Right atrium auricular region (tissue), 2 donors: ENCODE results near the gene SLC39A11. TPM values are rescaled to one million over a fixed set of nuclear protein-coding genes. Genes with fewer than 3 reads are reported as not detected.

Source experiments
- DNase-seq: peaks from one replicate; pipeline ENCODE4 v3.0.0-alpha.2; 2019; ENCODE audit warnings: low spot score
- H3K27ac ChIP-seq, 2 donors: fragments of 200-600 bp; sonication (generic); 1 replicate in 1 of 2; 2 replicates in 1 of 2; pipeline ENCODE4 v1.5.1; 2016 to 2019
- H3K27me3 ChIP-seq, 2 donors: fragments of 200-600 bp; sonication (generic); one replicate each; pipeline versions ENCODE4 v1.5.1 to v1.6.0; 2017 to 2019
- H3K36me3 ChIP-seq: fragments of 200-600 bp; sonication (generic); one replicate; pipeline ENCODE4 v1.5.1; 2016
- H3K4me1 ChIP-seq, 2 donors: fragments of 200-600 bp; sonication (generic); one replicate each; pipeline versions ENCODE4 v1.5.1 to v1.6.0; 2017 to 2019
- H3K4me3 ChIP-seq, 2 donors: fragments of 200-600 bp; sonication (generic); 1 replicate in 1 of 2; 2 replicates in 1 of 2; pipeline ENCODE4 v1.5.1; 2017 to 2019; ENCODE audit warnings: mild to moderate bottlenecking in 1 of 2, moderate library complexity in 1 of 2
- H3K9me3 ChIP-seq, 2 donors: fragments of 200-600 bp; sonication (generic); one replicate each; pipeline ENCODE4 v1.5.1; 2019
- total RNA-seq, 2 donors: library from RNA; depleted of rRNA; stranded (reverse); fragments of >200 nt; gene quantifications; one replicate each; pipeline ENCODE4 v1.1.0, GENCODE V29; 2016
- TF ChIP-seq, protein P1 (sequence below), 2 donors: fragments of 200-600 bp; sonication (generic); IDR thresholded peaks; one replicate each; pipeline ENCODE4 v1.5.1; 2019; ENCODE audit warnings: antibody characterized with exemption in 2 of 2

Gene SLC39A11
- total RNA-seq, 2 donors from 2014 or later: 7.4 to 15.5 TPM

DNA sequence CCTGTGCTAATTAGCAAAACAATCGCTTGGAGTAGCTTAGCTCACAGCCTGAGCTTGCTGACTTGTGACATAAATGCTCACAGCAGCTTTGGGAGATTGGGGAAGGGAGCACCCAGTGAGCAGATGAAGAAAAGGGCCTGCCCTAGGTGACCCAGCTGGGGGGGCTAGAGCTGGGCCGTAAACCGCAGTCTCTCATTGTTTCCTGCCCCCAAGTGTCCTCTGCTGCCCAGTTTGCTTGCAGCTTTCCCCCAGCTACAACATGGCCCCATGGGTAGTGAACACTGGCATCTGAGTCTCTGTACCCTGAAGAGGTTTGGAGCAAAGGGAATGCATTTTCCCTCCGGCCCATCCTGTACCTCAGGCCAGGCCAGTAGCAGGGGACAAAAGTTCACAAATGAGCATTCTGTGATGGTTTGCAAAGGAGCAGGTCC is 349.4 kb downstream of the SLC39A11 start:
- Histone ChIP-seq H3K27me3 (no peaks in the 10 kb centered on the region), H3K4me3 (no peak overlapping the region), H3K36me3 (no peaks in the 10 kb centered on the region), H3K4me1 (no peaks in the 10 kb centered on the region), H3K27ac (no peak overlapping the region), H3K9me3 (no peaks in the 10 kb centered on the region)
- no peak for DNase-seq
- TF ChIP-seq, protein P1, sequence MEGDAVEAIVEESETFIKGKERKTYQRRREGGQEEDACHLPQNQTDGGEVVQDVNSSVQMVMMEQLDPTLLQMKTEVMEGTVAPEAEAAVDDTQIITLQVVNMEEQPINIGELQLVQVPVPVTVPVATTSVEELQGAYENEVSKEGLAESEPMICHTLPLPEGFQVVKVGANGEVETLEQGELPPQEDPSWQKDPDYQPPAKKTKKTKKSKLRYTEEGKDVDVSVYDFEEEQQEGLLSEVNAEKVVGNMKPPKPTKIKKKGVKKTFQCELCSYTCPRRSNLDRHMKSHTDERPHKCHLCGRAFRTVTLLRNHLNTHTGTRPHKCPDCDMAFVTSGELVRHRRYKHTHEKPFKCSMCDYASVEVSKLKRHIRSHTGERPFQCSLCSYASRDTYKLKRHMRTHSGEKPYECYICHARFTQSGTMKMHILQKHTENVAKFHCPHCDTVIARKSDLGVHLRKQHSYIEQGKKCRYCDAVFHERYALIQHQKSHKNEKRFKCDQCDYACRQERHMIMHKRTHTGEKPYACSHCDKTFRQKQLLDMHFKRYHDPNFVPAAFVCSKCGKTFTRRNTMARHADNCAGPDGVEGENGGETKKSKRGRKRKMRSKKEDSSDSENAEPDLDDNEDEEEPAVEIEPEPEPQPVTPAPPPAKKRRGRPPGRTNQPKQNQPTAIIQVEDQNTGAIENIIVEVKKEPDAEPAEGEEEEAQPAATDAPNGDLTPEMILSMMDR (IDR thresholded peaks at IDR 0.05): no peak

DNA sequence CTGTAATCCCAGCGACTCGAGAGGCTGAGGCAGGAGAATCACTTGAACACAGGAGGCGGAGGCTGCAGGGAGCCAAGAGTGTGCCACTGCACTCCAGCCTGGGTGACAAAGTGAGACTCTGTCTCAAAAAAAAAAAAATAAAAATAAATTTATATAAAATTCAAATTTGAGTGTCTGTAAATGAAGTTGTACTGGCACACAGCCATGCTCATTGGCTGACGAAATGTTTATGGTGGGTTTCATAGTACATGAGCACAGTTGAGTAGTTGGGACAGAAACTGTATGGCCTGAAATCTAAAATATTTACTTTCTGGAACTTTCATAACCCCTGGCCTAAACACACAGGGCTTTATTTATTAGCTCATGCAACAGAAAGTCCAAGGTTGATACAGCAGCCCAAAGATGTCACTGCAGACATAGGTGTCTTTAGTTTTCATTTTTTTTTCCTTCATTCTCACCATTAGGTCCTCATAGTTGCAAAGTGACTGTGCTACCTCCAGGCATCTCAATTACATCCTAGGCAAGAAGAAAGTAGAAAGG is 355.3 kb downstream of the SLC39A11 start:
- H3K4me3 ChIP-seq: no peak overlapping the region

DNA sequence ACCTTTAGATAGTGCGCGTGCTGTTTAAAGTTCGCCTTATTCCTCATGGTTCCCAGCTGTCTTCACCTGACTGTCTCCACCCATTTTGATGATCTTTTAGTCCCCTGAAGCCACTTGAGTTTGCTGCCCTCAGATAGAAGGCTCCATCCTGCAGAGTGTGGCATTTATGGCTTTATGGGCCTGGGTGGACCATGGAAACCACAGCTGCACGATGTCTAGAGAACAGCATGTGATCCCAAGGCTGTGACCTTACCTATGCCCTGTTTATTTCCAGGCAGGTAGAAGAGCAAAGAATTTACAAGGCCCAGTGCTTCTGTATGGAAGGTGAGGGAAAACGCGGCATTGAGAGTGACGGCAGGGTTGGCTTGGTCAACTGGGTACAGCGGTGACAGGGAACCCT is 356.9 kb downstream of the SLC39A11 start:
- Histone ChIP-seq H3K4me1 (no peaks in the 10 kb centered on the region), H3K27me3 (no peaks in the 10 kb centered on the region), H3K36me3 (no peaks in the 10 kb centered on the region), H3K4me3 (no peak overlapping the region), H3K27ac (no peak overlapping the region), H3K9me3 (no peaks in the 10 kb centered on the region)
- DNase-seq: no peak
- TF ChIP-seq, protein P1 (IDR thresholded peaks at IDR 0.05): no peak

More for the DNA sequence above, 355.3 kb downstream of the SLC39A11 start:
- TF ChIP-seq, protein P1 (IDR thresholded peaks at IDR 0.05): no peak
- no peak for DNase-seq
- no peaks in the 10 kb centered on the region for H3K4me1 ChIP-seq
- no peak overlapping the region for H3K27ac ChIP-seq
- no peaks in the 10 kb centered on the region for H3K27me3 ChIP-seq
- H3K36me3 ChIP-seq: no peaks in the 10 kb centered on the region
- H3K9me3 ChIP-seq: no peaks in the 10 kb centered on the region

DNA sequence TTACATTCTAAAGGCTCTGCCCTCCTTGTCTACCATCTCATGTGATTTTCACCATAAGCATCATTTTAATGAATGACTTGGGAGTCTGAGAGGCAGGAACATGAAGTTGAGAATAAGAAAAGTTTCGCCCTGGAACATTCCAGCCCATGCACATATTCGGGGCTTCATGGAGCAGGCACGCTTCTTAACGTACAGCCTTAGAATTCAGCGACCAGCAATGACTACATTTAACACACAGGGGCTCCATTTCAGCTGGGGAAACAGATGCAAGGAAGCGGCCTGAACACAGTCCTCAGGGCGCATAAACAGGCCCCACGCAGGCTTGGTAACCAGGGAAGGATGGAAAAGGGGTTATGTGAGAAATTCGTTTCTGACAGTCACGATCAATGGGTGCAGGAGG is 357.4 kb downstream of the SLC39A11 start:
- Histone ChIP-seq H3K9me3 (no peaks in the 10 kb centered on the region), H3K4me1 (no peaks in the 10 kb centered on the region), H3K36me3 (no peaks in the 10 kb centered on the region), H3K27me3 (no peaks in the 10 kb centered on the region), H3K4me3 (no peak overlapping the region), H3K27ac (no peak overlapping the region)
- DNase-seq: no peak
- TF ChIP-seq, protein P1 (IDR thresholded peaks at IDR 0.05): no peak

DNA sequence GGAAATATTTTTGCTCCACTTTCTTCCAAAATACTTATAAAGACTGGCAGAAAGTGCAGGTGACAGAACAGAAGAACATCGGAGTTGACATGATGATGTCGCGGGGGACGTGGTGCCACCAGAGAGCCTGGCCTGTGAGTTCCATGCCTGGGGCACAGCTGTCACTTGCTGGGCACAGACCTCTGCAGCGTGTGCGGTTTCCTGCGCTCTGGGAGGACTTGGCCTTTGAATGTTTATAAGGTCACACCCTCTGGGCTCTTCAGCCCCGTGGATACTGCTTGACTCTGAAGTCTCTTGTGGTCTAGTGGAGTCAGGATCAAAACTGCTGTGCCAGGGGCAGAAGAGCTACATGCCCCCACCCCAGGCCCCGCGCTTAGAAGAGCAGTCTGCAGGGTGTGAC is 357.9 kb downstream of the SLC39A11 start:
- DNase-seq: no peak
- Histone ChIP-seq H3K9me3 (no peaks in the 10 kb centered on the region), H3K27ac (no peak overlapping the region), H3K4me3 (no peak overlapping the region), H3K27me3 (no peaks in the 10 kb centered on the region), H3K4me1 (no peaks in the 10 kb centered on the region), H3K36me3 (no peaks in the 10 kb centered on the region)
- TF ChIP-seq, protein P1 (IDR thresholded peaks at IDR 0.05): no peak
